22Rv1 (cell line): ENCODE data around the gene REXO4.
"Not testable (repeated sequence)": the region's sequence is repeated elsewhere in the genome, so short reads cannot be mapped to it uniquely, and the experiment has no call there.

Source experiments
- H3K27ac ChIP-seq: fragments of 450-650 bp; 2 replicates; pipeline ENCODE4 v1.5.1; 2017
- CTCF ChIP-seq: fragments of 450-650 bp; IDR thresholded peaks from 2 replicates; pipeline ENCODE4 v1.5.1; 2017; ENCODE audit warnings: mild to moderate bottlenecking
- ZFX ChIP-seq: fragments of 450-650 bp; IDR thresholded peaks from 2 replicates; pipeline ENCODE4 v1.6.1; 2017; ENCODE audit warnings: antibody characterized with exemption, borderline replicate concordance

The REXO4 gene

DNA sequence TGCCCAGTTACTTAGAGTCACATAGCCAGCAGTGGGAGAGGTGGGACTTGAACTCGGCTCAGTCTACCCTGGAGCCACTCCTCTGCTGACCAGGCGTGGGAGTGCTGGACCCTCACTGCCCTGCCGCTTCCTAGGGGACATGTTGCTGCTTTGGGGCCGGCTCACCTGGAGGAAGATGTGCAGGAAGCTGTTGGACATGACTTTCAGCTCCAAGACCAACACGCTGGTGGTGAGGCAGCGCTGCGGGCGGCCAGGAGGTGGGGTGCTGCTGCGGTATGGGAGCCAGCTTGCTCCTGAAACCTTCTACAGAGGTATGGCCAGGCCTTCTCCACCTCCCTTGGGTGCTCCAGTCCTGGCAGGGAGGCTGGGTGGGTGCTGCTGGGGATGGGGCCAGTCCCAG, 38.6 kb upstream of the REXO4 start:
- no peak for TF ChIP-seq CTCF
- no peak for TF ChIP-seq ZFX
- no peak overlapping the region for H3K27ac ChIP-seq

GRCh38 chr9:133455936-133456335, 38.1 kb upstream of the REXO4 start:
- TF ChIP-seq CTCF: no peak
- TF ChIP-seq ZFX: no peak
- H3K27ac ChIP-seq: no peak overlapping the region

DNA sequence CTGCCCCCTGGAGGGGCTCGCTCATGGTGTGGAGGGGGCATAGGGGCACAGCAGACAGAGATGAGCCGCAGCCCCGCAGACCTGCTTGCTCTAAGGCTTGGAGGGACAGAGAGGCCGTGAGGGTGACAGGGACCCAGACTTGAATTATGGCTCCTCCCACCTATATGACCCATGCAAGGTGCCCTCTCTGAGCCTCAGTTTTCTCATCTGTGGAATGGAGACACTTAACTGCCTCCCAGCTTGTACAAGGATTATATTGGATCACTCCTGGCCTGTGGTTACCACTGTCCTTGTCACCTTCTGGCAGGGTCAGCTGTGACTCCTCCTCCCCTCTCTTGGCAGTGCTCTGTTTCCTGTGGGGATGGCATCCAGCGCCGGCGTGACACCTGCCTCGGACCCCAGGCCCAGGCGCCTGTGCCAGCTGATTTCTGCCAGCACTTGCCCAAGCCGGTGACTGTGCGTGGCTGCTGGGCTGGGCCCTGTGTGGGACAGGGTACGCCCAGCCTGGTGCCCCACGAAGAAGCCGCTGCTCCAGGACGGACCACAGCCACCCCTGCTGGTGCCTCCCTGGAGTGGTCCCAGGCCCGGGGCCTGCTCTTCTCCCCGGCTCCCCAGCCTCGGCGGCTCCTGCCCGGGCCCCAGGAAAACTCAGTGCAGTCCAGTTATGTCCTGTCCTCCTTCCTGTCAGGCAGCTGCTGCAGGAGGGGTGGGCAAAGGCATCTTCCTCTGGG, 37.3 kb upstream of the REXO4 start:
- H3K27ac ChIP-seq: no peak overlapping the region
- no peak for TF ChIP-seq ZFX
- no peak for TF ChIP-seq CTCF

- TF ChIP-seq ZFX: no peak
- no peak for TF ChIP-seq CTCF
- no peak overlapping the region for H3K27ac ChIP-seq
Observed at GRCh38 chr9:133454325-133454724, 36.5 kb upstream of the REXO4 start.

- no peak overlapping the region for H3K27ac ChIP-seq
- no peak for TF ChIP-seq ZFX
- no peak for TF ChIP-seq CTCF
Observed at GRCh38 chr9:133453651-133454050, 35.8 kb upstream of the REXO4 start.

- TF ChIP-seq CTCF: no peak
- TF ChIP-seq ZFX: no peak
- no peak overlapping the region for H3K27ac ChIP-seq
Observed at GRCh38 chr9:133452562-133452961, 34.8 kb upstream of the REXO4 start.

DNA sequence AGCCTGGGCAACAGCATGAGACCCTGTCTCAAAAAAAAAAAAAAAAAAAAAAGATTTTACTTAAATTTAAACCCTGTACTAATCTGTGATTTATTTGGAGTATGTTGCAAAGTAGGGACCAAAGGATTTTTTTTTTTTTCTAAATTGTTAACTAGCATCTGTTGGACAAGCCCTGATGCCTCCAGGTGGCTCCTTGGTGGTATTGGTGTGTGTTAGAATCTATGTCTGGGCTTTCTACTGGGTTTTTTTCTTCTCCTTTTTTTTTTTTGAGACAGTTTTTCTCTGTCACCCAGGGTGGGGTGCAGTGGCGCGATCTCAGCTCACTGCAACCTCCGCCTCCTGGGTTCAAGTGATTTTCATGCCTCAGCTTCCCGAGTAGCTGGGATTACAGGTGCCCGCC, 34.1 kb upstream of the REXO4 start:
- not testable (repeated sequence) for H3K27ac ChIP-seq

GRCh38 chr9:133449760-133450159, 31.9 kb upstream of the REXO4 start:
- no peak overlapping the region for H3K27ac ChIP-seq
- TF ChIP-seq ZFX (no peak), CTCF (no peak)
